GM23338 (cell line): ENCODE results near the gene FTL. TPM values are rescaled to one million over a fixed set of nuclear protein-coding genes. Genes with fewer than 3 reads are reported as not detected.

Experiments
- JUNB ChIP-seq: IDR thresholded peaks from one replicate; pipeline ENCODE4 v1.6.1; 2016; ENCODE audit warnings: antibody characterized with exemption; ENCODE audit not compliant: unreplicated experiment
- NANOG ChIP-seq: IDR thresholded peaks from 2 replicates; pipeline ENCODE4 v1.6.1; 2016; ENCODE audit warnings: antibody characterized with exemption, borderline replicate concordance
- POLR2AphosphoS5 ChIP-seq: IDR thresholded peaks from 2 replicates; pipeline ENCODE4 v1.6.1; 2016; ENCODE audit warnings: antibody characterized with exemption, low read depth
- polyA plus RNA-seq: library from polyadenylated mRNA; unstranded; fragments of >200 nt; fragmentation: Nextera tagmentation; extraction: Ambion mirVana; gene quantifications from 2 replicates; pipeline ENCODE4 v1.2.1, GENCODE V29; 2016
- total RNA-seq: library from RNA; depleted of rRNA; stranded (reverse); fragments of >200 nt; shearing (Covaris generic); gene quantifications from 2 replicates; pipeline ENCODE4 v1.2.3, GENCODE V29; 2014
- TF ChIP-seq, protein P1 (sequence below): fragments of 250-450 bp; sonication (Bioruptor Pico); IDR thresholded peaks from 2 replicates; pipeline ENCODE4 v1.5.0; 2020; ENCODE audit warnings: mild to moderate bottlenecking, moderate library complexity
- TF ChIP-seq, protein P2 (sequence below): IDR thresholded peaks from one replicate; pipeline ENCODE4 v1.6.1; 2018; ENCODE audit warnings: antibody characterized with exemption; ENCODE audit not compliant: unreplicated experiment
- TF ChIP-seq, protein P3 (sequence below): IDR thresholded peaks from 2 replicates; pipeline ENCODE4 v1.6.1; 2016; ENCODE audit warnings: antibody characterized with exemption

FTL gene
- total and polyA plus RNA-seq, 2 experiments from 2014 or later = 2,064 to 5,436 TPM

DNA sequence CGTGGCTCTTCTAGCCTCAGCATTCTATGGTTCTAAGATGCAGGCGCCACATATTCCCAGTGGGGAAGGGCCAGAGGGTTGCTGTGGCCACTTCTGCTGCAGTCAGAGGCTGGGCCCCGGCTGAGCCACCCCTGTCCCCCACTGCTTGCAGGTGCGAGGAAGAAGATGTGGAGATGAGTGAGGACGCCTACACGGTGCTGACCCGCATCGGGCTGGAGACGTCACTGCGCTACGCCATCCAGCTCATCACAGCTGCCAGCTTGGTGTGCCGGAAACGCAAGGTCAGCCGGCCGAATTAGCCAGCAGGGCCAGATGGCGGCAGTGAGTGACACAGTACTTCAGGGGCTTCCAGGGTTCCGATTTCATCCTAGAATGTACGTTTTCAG is 49.8 kb downstream of the FTL start (continued):
- TF ChIP-seq, protein P1, sequence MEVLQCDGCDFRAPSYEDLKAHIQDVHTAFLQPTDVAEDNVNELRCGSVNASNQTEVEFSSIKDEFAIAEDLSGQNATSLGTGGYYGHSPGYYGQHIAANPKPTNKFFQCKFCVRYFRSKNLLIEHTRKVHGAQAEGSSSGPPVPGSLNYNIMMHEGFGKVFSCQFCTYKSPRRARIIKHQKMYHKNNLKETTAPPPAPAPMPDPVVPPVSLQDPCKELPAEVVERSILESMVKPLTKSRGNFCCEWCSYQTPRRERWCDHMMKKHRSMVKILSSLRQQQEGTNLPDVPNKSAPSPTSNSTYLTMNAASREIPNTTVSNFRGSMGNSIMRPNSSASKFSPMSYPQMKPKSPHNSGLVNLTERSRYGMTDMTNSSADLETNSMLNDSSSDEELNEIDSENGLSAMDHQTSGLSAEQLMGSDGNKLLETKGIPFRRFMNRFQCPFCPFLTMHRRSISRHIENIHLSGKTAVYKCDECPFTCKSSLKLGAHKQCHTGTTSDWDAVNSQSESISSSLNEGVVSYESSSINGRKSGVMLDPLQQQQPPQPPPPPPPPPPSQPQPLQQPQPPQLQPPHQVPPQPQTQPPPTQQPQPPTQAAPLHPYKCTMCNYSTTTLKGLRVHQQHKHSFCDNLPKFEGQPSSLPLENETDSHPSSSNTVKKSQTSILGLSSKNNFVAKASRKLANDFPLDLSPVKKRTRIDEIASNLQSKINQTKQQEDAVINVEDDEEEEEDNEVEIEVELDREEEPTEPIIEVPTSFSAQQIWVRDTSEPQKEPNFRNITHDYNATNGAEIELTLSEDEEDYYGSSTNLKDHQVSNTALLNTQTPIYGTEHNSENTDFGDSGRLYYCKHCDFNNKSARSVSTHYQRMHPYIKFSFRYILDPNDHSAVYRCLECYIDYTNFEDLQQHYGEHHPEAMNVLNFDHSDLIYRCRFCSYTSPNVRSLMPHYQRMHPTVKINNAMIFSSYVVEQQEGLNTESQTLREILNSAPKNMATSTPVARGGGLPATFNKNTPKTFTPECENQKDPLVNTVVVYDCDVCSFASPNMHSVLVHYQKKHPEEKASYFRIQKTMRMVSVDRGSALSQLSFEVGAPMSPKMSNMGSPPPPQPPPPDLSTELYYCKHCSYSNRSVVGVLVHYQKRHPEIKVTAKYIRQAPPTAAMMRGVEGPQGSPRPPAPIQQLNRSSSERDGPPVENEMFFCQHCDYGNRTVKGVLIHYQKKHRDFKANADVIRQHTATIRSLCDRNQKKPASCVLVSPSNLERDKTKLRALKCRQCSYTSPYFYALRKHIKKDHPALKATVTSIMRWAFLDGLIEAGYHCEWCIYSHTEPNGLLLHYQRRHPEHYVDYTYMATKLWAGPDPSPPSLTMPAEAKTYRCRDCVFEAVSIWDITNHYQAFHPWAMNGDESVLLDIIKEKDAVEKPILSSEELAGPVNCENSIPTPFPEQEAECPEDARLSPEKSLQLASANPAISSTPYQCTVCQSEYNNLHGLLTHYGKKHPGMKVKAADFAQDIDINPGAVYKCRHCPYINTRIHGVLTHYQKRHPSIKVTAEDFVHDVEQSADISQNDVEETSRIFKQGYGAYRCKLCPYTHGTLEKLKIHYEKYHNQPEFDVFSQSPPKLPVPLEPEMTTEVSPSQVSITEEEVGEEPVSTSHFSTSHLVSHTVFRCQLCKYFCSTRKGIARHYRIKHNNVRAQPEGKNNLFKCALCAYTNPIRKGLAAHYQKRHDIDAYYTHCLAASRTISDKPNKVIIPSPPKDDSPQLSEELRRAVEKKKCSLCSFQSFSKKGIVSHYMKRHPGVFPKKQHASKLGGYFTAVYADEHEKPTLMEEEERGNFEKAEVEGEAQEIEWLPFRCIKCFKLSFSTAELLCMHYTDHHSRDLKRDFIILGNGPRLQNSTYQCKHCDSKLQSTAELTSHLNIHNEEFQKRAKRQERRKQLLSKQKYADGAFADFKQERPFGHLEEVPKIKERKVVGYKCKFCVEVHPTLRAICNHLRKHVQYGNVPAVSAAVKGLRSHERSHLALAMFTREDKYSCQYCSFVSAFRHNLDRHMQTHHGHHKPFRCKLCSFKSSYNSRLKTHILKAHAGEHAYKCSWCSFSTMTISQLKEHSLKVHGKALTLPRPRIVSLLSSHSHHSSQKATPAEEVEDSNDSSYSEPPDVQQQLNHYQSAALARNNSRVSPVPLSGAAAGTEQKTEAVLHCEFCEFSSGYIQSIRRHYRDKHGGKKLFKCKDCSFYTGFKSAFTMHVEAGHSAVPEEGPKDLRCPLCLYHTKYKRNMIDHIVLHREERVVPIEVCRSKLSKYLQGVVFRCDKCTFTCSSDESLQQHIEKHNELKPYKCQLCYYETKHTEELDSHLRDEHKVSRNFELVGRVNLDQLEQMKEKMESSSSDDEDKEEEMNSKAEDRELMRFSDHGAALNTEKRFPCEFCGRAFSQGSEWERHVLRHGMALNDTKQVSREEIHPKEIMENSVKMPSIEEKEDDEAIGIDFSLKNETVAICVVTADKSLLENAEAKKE (CRISPR knock-in tag) = no peak
- TF ChIP-seq, protein P2, sequence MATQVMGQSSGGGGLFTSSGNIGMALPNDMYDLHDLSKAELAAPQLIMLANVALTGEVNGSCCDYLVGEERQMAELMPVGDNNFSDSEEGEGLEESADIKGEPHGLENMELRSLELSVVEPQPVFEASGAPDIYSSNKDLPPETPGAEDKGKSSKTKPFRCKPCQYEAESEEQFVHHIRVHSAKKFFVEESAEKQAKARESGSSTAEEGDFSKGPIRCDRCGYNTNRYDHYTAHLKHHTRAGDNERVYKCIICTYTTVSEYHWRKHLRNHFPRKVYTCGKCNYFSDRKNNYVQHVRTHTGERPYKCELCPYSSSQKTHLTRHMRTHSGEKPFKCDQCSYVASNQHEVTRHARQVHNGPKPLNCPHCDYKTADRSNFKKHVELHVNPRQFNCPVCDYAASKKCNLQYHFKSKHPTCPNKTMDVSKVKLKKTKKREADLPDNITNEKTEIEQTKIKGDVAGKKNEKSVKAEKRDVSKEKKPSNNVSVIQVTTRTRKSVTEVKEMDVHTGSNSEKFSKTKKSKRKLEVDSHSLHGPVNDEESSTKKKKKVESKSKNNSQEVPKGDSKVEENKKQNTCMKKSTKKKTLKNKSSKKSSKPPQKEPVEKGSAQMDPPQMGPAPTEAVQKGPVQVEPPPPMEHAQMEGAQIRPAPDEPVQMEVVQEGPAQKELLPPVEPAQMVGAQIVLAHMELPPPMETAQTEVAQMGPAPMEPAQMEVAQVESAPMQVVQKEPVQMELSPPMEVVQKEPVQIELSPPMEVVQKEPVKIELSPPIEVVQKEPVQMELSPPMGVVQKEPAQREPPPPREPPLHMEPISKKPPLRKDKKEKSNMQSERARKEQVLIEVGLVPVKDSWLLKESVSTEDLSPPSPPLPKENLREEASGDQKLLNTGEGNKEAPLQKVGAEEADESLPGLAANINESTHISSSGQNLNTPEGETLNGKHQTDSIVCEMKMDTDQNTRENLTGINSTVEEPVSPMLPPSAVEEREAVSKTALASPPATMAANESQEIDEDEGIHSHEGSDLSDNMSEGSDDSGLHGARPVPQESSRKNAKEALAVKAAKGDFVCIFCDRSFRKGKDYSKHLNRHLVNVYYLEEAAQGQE = no peak
- no peak for TF ChIP-seq JUNB
- no peak for TF ChIP-seq NANOG
- TF ChIP-seq, protein P3, sequence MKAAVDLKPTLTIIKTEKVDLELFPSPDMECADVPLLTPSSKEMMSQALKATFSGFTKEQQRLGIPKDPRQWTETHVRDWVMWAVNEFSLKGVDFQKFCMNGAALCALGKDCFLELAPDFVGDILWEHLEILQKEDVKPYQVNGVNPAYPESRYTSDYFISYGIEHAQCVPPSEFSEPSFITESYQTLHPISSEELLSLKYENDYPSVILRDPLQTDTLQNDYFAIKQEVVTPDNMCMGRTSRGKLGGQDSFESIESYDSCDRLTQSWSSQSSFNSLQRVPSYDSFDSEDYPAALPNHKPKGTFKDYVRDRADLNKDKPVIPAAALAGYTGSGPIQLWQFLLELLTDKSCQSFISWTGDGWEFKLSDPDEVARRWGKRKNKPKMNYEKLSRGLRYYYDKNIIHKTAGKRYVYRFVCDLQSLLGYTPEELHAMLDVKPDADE = no peak
- TF ChIP-seq POLR2AphosphoS5 = no peak
